ENCODE results near the gene ELP5.
A peak's percentile ranks its signal among the peaks of the same experiment; 100 is the strongest.

Gene ELP5

GRCh38 chr17:7261379-7262191, 9.6 kb downstream of the ELP5 start:
- peaks cover 17% of the 10 kb centered on the region for H3K4me1 ChIP-seq (ENCODE audit: insufficient read depth, low read length, severe bottlenecking)
- peaks cover 19% of the 10 kb centered on the region for H3K36me3 ChIP-seq (ENCODE audit: insufficient read depth, low read length)
- no peak overlapping the region for H3K27ac ChIP-seq (ENCODE audit: low read depth, low read length, poor library complexity, severe bottlenecking)
- no peak overlapping the region for H2AFZ ChIP-seq (ENCODE audit: low read length)
- H3K9ac ChIP-seq (ENCODE audit: low read length): peak overlapping the region; percentile 2; the same call in 1 of the 2 replicates
- no peaks in the 10 kb centered on the region for H4K20me1 ChIP-seq (ENCODE audit: insufficient read depth, low read length)
- peak; percentile 23; the same call in 1 of the 2 replicates for TF ChIP-seq EZH2 (IDR thresholded peaks at IDR 0.05; ENCODE audit: borderline replicate concordance, low read length)
- TF ChIP-seq CTCF (IDR thresholded peaks at IDR 0.05; ENCODE audit: low read length): no peak
- no peaks in the 10 kb centered on the region for H3K9me2 ChIP-seq (ENCODE audit: low read depth, low read length)
- peak overlapping the region; percentile 48 for H3K4me2 ChIP-seq (ENCODE audit: low read length)
- H3K4me3 ChIP-seq (ENCODE audit: low read depth, low read length, poor library complexity, severe bottlenecking): peak overlapping the region; percentile 38
- no peaks in the 10 kb centered on the region for H3K79me2 ChIP-seq (ENCODE audit: insufficient read depth, low read length)
- H3K27me3 ChIP-seq (ENCODE audit: insufficient read depth, low read length): peaks cover 7% of the 10 kb centered on the region; the same call in 1 of the 2 replicates
- H3K9me3 ChIP-seq (ENCODE audit: low read length): no peaks in the 10 kb centered on the region
- no peaks in the 10 kb centered on the region for H3F3A ChIP-seq (ENCODE audit: insufficient read depth, low read length)

DNA sequence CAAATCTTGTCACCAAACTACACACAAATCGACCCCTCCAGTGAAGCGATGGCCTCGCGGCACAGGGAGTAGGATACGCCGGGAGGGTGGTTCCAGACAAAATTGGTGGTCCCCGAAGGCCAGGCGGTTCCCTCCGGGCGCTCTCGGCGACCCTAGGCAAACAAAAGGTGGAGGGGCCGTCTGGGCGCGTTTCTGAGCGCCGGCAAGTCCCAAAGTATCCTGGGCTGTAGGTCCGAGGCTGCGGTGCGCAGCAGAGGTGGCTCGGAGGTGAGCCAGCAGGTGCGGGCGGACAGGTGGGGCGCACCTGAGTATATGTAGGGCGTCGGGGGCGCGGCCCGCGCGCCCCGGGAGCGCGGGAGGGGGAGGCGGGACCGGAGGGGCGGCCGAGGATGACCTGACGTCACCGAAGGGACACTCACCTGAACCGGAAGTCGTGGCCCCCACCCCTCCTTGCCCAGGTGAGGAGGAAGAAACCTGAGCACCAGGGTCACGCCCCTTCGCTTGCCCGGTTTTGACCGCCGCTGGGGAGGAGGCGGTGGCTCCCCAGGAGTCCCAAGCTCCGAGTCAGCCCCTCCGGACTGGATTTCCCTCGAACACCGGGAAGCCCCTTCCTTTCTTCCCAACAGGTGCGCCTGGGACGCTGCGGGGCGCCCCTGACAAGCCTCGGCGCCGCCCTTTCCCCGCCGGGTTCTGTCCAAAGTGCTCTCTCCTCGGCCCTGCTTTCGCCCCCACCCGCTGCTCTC, 10.3 kb downstream of the ELP5 start, which contains the start of gene CLDN7:
TSS of gene CLDN7 (minus strand) at position 287 of the 743 bp plus-strand sequence. CDS start 435 bp downstream, outside the sequence.
- TF ChIP-seq CTCF (IDR thresholded peaks at IDR 0.05; ENCODE audit: low read length) (no peak), EZH2 (IDR thresholded peaks at IDR 0.05; ENCODE audit: borderline replicate concordance, low read length) (no peak)
- H3K4me1 ChIP-seq (ENCODE audit: insufficient read depth, low read length, severe bottlenecking): peaks cover 17% of the 10 kb centered on the region
- H3K79me2 ChIP-seq (ENCODE audit: insufficient read depth, low read length): no peaks in the 10 kb centered on the region
- H4K20me1 ChIP-seq (ENCODE audit: insufficient read depth, low read length): no peaks in the 10 kb centered on the region
- H3K9ac ChIP-seq (ENCODE audit: low read length): peak within 1 kb of the TSS; percentile 2; the same call in 1 of the 2 replicates
- no peaks in the 10 kb centered on the region for H3K9me3 ChIP-seq (ENCODE audit: low read length)
- H3F3A ChIP-seq (ENCODE audit: insufficient read depth, low read length): no peaks in the 10 kb centered on the region
- H3K36me3 ChIP-seq (ENCODE audit: insufficient read depth, low read length): peaks cover 15% of the 10 kb centered on the region
- no peaks in the 10 kb centered on the region for H3K9me2 ChIP-seq (ENCODE audit: low read depth, low read length)
- no peak within 1 kb of the TSS for H3K27ac ChIP-seq (ENCODE audit: low read depth, low read length, poor library complexity, severe bottlenecking)
- peak within 1 kb of the TSS; percentile 38 for H3K4me3 ChIP-seq (ENCODE audit: low read depth, low read length, poor library complexity, severe bottlenecking)
- peaks cover 7% of the 10 kb centered on the region; the same call in 1 of the 2 replicates for H3K27me3 ChIP-seq (ENCODE audit: insufficient read depth, low read length)
- peak within 1 kb of the TSS; percentile 48 for H3K4me2 ChIP-seq (ENCODE audit: low read length)
- no peak within 1 kb of the TSS for H2AFZ ChIP-seq (ENCODE audit: low read length)

DNA sequence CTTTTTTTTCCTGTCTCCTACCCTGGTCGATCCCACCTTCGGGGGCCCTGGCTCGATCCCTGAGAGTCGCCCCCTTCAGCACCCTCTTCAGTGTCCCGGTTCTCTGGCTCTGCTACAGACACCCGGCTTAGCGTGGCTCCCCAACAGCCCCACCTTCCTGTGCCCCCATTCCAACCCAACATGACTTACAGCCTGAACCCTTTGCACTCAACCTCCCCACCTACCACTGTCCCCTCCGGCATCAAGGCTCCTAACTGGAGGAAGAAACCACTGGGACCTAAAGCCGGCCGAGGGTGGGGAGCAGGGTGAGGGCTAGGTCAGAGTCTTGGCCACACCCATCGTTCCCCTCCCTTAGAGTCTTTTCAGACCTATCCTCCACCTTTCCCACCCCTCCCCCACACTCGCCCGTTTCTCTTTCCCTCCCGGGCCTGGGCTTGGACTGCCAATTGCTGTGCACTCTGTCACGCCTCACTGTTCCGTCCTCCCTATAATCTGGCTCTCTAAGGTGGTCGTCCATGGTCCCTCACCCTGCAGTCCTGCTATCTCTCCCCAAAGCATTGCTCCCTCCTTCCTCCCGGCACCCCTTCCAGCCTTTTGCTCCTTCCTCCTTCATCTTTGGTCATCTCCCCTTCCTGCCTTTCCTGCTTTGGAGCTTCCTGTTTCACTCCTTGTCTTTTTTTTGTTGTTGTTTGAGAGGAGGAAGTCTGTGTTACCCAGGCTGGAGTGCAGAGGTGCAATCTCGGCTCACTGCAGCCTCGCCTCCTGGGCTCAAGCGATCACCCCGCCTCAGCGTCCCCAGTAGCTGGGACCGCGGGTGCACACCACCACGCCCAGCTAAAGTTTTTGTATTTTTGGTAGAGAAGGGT, 11.2 kb downstream of the ELP5 start:
- Histone ChIP-seq H4K20me1 (ENCODE audit: insufficient read depth, low read length) (no peaks in the 10 kb centered on the region), H3K36me3 (ENCODE audit: insufficient read depth, low read length) (peaks cover 15% of the 10 kb centered on the region), H3K79me2 (ENCODE audit: insufficient read depth, low read length) (no peaks in the 10 kb centered on the region), H3K27me3 (ENCODE audit: insufficient read depth, low read length) (peaks cover 7% of the 10 kb centered on the region; the same call in 1 of the 2 replicates), H3K4me3 (ENCODE audit: low read depth, low read length, poor library complexity, severe bottlenecking) (no peak overlapping the region), H3K9me2 (ENCODE audit: low read depth, low read length) (no peaks in the 10 kb centered on the region), H3K4me2 (ENCODE audit: low read length) (no peak overlapping the region), H3K27ac (ENCODE audit: low read depth, low read length, poor library complexity, severe bottlenecking) (no peak overlapping the region), H3F3A (ENCODE audit: insufficient read depth, low read length) (no peaks in the 10 kb centered on the region), H3K9ac (ENCODE audit: low read length) (no peak overlapping the region), H3K9me3 (ENCODE audit: low read length) (no peaks in the 10 kb centered on the region), H2AFZ (ENCODE audit: low read length) (no peak overlapping the region), H3K4me1 (ENCODE audit: insufficient read depth, low read length, severe bottlenecking) (peaks cover 17% of the 10 kb centered on the region)
- TF ChIP-seq CTCF (IDR thresholded peaks at IDR 0.05; ENCODE audit: low read length): no peak
- no peak for TF ChIP-seq EZH2 (IDR thresholded peaks at IDR 0.05; ENCODE audit: borderline replicate concordance, low read length)
